Stomach (tissue), 9 donors: ENCODE data around the gene IPO4. TPM values are rescaled to one million over a fixed set of nuclear protein-coding genes. Genes with fewer than 3 reads are reported as not detected.

Source experiments
- DNase-seq, 2 donors: peaks; one replicate each; pipeline versions ENCODE4 v3.0.0 to v3.0.0-alpha.2; 2013 to 2019
- H3K27ac ChIP-seq, 5 donors: fragments of 200-600 bp in 4 of 5; sonication (generic) in 4 of 5; one replicate each; pipeline ENCODE4 v1.5.1; 2013 to 2019; ENCODE audit warnings: mild to moderate bottlenecking in 1 of 5, moderate library complexity in 1 of 5
- H3K27me3 ChIP-seq, 3 donors: fragments of 200-600 bp; sonication (generic); one replicate each; pipeline ENCODE4 v1.5.1; 2017 to 2019; ENCODE audit warnings: mixed run types in 1 of 3
- H3K36me3 ChIP-seq, 4 donors: fragments of 200-600 bp; sonication (generic); 1 replicate in 3 of 4; 2 replicates in 1 of 4; pipeline ENCODE4 v1.5.1; 2016 to 2019
- H3K4me1 ChIP-seq, 4 donors: fragments of 200-600 bp; sonication (generic); one replicate each; pipeline ENCODE4 v1.5.1; 2016 to 2019
- H3K4me3 ChIP-seq, 4 donors: fragments of 200-600 bp; sonication (generic) in 3 of 4; one replicate each; pipeline ENCODE4 v1.5.1; 2016 to 2019; ENCODE audit warnings: mild to moderate bottlenecking in 1 of 4
- H3K9me3 ChIP-seq, 4 donors: fragments of 200-600 bp; sonication (generic); one replicate each; pipeline ENCODE4 v1.5.1; 2016 to 2019
- CTCF ChIP-seq, 7 experiments: fragments of 450-650 bp in 4 of 7; fragments of 200-600 bp in 3 of 7; sonication (generic) in 3 of 7; IDR thresholded peaks; one replicate each; pipeline ENCODE4 v1.5.1; 2016 to 2019; ENCODE audit warnings: antibody characterized with exemption in 7 of 7, control low read depth in 2 of 7, mild to moderate bottlenecking in 1 of 7
- EP300 ChIP-seq: sonication (generic); formaldehyde crosslinking; IDR thresholded peaks from one replicate; pipeline ENCODE4 v1.6.1; 2017; ENCODE audit warnings: antibody characterized with exemption
- POLR2A ChIP-seq, 4 donors: fragments of 450-650 bp; IDR thresholded peaks; one replicate each; pipeline ENCODE4 v1.6.1; 2016; ENCODE audit warnings: antibody characterized with exemption in 4 of 4, control low read depth in 2 of 4, mild to moderate bottlenecking in 1 of 4, moderate library complexity in 1 of 4
- POLR2AphosphoS5 ChIP-seq, 3 donors: sonication (generic); formaldehyde crosslinking; IDR thresholded peaks; one replicate each; pipeline ENCODE4 v1.6.1; 2016; ENCODE audit warnings: antibody characterized with exemption in 3 of 3
- WGBS, 5 donors: extraction: QIAGEN DNeasy Blood & Tissue Kit in 3 of 5; methylation state at CpG; one replicate each; pipeline versions ENCODE4 v1.1.5 to v1.1.7; 2013 to 2018; 5-methylcytosine and 5-hydroxymethylcytosine counted together
- intact Hi-C: fragments of 100-400 bp; cut with DNase I; formaldehyde crosslinking; loops from one replicate; pipeline ENCODE4 v1.15.1; 2023; ENCODE audit warnings: low total_unique reads
- polyA plus RNA-seq, 3 donors: library from polyadenylated mRNA; stranded (reverse); fragments of 200-250 nt; gene quantifications; one replicate each; pipeline ENCODE4 v1.2.3, GENCODE V29; 2013
- total RNA-seq, 5 donors: library from RNA; depleted of rRNA; stranded (reverse); fragments of >200 nt; gene quantifications; one replicate each; pipeline versions ENCODE4 v1.1.0 to v1.2.3, GENCODE V29; 2014 to 2016
- donor health status: healthy with polysubstance abuse.
- donor health status: Bipolar disorder and iron deficiency.
- donor health status: healthy.

IPO4 gene
- total and polyA plus RNA-seq, 8 donors = 9.3 to 227 (median 14.9) TPM

- H3K27me3 ChIP-seq = no peaks in the 10 kb centered on the region
- peak overlapping the region; percentile 84 to 99 (median 88) for H3K4me3 ChIP-seq
- peaks cover 24 to 69% (median 49%) of the 10 kb centered on the region in 4 donors for H3K4me1 ChIP-seq
- 15 to 46% (median 32%) methylated on average over 8 of the region's 8 CpGs for WGBS, 5 donors
- intact Hi-C loops = no loop called here
- H3K36me3 ChIP-seq = peaks cover 0 to 42% (median 37%) of the 10 kb centered on the region in 4 donors
- H3K27ac ChIP-seq = peak overlapping the region; percentile 93 to 99 (median 98)
- TF ChIP-seq POLR2AphosphoS5 (IDR thresholded peaks at IDR 0.05) (no peak), POLR2A (IDR thresholded peaks at IDR 0.05) (no peak)
- H3K9me3 ChIP-seq = no peaks in the 10 kb centered on the region
- DNase-seq = no peak
These were observed 6.2 kb upstream of the IPO4 start for GRCh38 chr14:24194873-24195185.

- TF ChIP-seq POLR2AphosphoS5 (IDR thresholded peaks at IDR 0.05) (no peak), POLR2A (IDR thresholded peaks at IDR 0.05) (no peak), EP300 (no peak), CTCF (IDR thresholded peaks at IDR 0.05) (no peak)
- Histone ChIP-seq H3K27me3 (no peaks in the 10 kb centered on the region), H3K9me3 (no peaks in the 10 kb centered on the region), H3K27ac (peak overlapping the region in 4 of 5 donors; percentile 96 to 99 (median 98)), H3K4me1 (peaks cover 24 to 74% (median 53%) of the 10 kb centered on the region in 4 donors), H3K36me3 (peaks cover 0 to 43% (median 36%) of the 10 kb centered on the region in 4 donors), H3K4me3 (peak overlapping the region; percentile 84 to 99 (median 88))
- DNase-seq = no peak
- 62 to 83% (median 67%) methylated on average over 7 of the region's 7 CpGs for WGBS, 5 donors
- intact Hi-C loops = no loop called here
These were observed 5.7 kb upstream of the IPO4 start for GRCh38 chr14:24194186-24194872.

GRCh38 chr14:24192933-24193332 lies 4.3 kb upstream of the IPO4 start:
- DNase-seq = no peak
- Histone ChIP-seq H3K4me1 (peaks cover 29 to 73% (median 59%) of the 10 kb centered on the region in 4 donors), H3K4me3 (no peak overlapping the region), H3K9me3 (no peaks in the 10 kb centered on the region), H3K27me3 (no peaks in the 10 kb centered on the region), H3K27ac (no peak overlapping the region), H3K36me3 (peaks cover 0 to 38% (median 33%) of the 10 kb centered on the region in 4 donors)
- 89 to 97% (median 97%) methylated on average over 15 of the region's 15 CpGs for WGBS, 5 donors
- TF ChIP-seq POLR2A (IDR thresholded peaks at IDR 0.05) = no peak
- intact Hi-C loops = no loop called here

GRCh38 chr14:24190416-24190815 lies 1.8 kb upstream of the IPO4 start:
- intact Hi-C loops = no loop called here
- 79 to 92% (median 90%) methylated on average over 10 of the region's 10 CpGs for WGBS, 5 donors
- Histone ChIP-seq H3K27ac (no peak overlapping the region), H3K9me3 (no peaks in the 10 kb centered on the region), H3K36me3 (peaks cover 16 to 58% (median 50%) of the 10 kb centered on the region in 4 donors), H3K4me1 (peaks cover 25 to 65% (median 49%) of the 10 kb centered on the region in 4 donors), H3K4me3 (no peak overlapping the region), H3K27me3 (no peaks in the 10 kb centered on the region)
- TF ChIP-seq EP300 (no peak), CTCF (IDR thresholded peaks at IDR 0.05) (no peak), POLR2AphosphoS5 (IDR thresholded peaks at IDR 0.05) (no peak), POLR2A (IDR thresholded peaks at IDR 0.05) (no peak)
- DNase-seq = no peak

- H3K27ac ChIP-seq = peak overlapping the region in 3 of 5 donors; percentile 39 to 87 (median 86)
- no peak for DNase-seq
- intact Hi-C loops = no loop called here
- H3K4me3 ChIP-seq = no peak overlapping the region
- TF ChIP-seq CTCF (IDR thresholded peaks at IDR 0.05) = no peak
- TF ChIP-seq POLR2AphosphoS5 (IDR thresholded peaks at IDR 0.05) = no peak
- TF ChIP-seq EP300 = no peak
- TF ChIP-seq POLR2A (IDR thresholded peaks at IDR 0.05) = no peak
- peaks cover 23 to 67% (median 60%) of the 10 kb centered on the region in 4 donors for H3K36me3 ChIP-seq
- no peaks in the 10 kb centered on the region for H3K9me3 ChIP-seq
- WGBS, 5 donors = 94 to 95% (median 94%) methylated on average over 9 of the region's 9 CpGs
- H3K4me1 ChIP-seq = peaks cover 20 to 60% (median 42%) of the 10 kb centered on the region in 4 donors
- no peaks in the 10 kb centered on the region for H3K27me3 ChIP-seq
These were observed 844 bp upstream of the IPO4 start for GRCh38 chr14:24189460-24189859.
